ENCODE measurements around the gene LSS.
"Not testable (repeated sequence)": the region's sequence is repeated elsewhere in the genome, so short reads cannot be mapped to it uniquely, and the experiment has no call there.

Gene LSS

DNA sequence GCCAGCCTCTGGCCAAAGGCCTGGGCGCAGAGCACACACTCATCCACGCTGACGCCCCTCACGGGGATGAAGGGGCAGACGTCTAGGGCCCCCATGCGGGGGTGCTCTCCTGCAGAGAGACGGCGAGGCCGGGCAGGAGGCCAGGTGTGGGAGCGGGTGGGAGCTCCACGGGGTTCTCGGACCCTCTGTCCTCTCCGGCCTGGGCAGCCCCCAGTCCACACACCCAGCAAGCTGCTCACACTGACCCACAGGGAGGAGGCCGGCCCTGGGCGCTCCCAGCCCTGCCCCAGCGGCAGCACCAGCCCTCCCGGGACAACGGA lies 75.7 kb downstream of the LSS start:
- DNase-seq (ENCODE audit: low spot score): no peak

DNA sequence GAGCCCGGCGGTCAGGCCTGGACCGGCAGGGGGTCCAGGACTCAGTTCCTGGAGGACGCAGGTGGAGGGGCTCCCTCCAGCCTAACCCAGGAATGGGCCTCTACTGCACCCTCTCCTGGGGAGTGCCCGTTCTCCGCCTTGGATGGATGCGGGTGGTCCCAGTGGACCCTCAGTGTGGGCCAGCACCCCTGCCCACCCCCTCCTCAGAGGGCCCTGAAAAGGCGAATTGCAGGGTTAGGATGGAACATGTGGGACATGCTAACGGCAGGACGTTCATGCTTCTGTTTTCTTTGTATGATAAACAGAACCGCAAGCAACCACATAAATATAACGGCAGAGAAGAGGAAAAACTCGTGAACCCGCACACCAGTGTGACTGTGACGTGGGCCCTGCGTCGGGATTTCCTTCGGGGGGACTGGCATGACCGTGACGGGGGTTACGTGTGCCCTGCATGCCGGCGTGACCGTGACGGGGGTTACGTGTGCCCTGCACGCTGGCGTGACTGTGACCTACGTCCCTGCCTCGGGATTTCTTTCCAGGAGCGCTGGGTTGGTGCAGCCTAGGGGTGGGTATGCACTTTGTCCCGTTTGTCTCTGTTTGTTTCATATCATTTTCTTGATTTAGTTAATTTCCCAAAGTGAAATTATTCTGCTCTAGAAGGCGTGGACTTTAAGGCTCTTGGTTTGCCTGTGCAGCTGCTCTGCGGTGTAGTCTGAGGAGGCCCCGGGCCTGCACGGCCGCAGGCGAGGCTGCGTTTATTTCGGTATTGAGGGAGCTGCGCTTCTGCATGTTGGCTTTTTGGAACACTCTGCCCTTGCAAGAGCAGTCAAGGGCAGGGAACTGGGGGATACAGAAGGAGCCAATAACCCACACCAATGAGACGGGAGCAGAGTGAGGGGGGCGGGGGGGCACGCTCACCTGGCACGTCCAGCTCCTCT lies 76.3 kb downstream of the LSS start:
- DNase-seq (ENCODE audit: low spot score): no peak

DNA sequence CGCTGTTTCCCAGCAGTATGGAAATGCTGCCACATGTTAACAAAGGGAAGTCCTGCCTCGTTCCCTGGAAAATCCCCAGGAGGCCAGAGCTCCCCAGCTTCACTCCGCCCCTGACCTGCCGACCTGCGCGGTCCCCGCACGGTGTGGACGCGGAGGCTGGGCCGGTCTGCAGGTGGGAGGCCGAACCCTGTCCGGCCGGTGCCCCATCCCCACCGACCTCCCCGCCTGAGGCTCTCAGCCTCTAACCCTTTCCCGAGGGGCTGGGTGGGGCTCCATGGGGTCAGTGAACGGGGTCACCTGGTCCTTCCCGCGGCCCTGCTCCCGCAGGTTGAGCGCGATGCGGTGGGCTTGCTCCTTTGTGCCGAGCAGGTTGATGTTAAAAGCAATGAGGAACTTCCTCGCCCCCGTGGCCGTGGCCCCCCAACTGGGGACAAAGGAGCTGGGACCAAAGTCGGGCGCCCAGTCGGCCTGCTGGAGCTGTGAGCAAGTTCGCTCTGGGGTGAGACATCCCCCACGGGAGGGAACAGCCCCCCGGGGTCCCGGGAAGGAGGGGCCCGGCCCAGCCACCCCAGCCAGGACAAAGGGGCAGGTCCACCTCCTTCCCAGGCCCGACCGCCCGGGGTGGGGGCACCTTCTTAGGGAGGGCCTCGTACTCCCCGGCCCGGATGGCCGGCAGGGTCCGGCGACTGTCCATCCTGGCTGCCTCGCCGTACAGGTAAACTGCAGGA lies 77.1 kb downstream of the LSS start:
- DNase-seq (ENCODE audit: low spot score): no peak

DNA sequence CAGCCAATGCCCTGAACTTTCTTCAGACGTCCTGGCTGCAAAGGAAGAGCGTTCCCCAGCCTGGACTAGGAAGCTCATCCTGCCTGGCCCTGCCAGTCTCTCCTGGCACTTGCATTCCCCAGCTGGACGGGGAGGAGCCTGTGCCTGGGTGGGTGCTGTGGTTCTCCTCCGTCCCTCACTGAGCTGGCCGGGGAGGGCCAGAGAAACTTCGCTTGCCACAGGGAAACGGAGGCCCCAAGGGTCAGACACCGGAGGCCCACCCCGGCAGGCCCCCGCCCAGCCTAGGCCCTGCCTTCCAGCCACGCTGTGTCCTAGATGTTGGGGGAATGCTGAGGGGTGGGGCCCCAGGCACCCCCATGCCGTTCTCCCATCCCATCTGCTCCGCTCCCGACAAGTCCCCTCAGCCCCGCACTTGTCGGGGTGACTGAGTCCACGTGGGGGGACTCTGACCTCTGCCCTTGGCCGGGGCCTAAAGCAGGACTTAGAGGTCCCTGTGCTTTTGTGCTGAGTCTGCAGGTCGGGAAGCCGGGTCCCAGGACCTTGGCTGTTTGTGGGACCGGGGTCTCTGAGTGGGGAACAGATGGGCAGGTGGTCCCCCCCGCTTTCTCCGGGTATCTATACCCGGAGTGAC lies 78.0 kb downstream of the LSS start:
- no peak for DNase-seq (ENCODE audit: low spot score)

DNA sequence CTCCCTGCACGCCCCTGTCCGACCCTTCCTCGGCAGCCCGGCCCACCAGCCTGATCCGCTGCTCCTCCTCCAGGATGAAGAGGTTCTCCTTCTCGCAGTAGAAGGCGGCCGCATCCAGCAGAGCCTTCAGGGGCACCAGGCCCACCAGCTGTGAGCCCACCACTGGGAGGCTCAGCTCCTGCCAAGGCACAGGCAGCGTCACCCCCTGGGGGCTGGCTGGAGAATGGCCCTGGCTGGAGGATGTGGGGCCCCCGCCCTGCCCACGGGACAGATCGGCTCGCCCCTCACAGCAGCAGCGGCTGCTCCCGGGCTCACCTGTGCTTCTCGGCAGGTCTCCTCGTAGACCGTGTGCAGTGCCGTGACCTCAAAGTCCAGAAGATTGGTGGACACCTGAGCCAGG lies 78.5 kb downstream of the LSS start:
- no peak for DNase-seq (ENCODE audit: low spot score)

DNA sequence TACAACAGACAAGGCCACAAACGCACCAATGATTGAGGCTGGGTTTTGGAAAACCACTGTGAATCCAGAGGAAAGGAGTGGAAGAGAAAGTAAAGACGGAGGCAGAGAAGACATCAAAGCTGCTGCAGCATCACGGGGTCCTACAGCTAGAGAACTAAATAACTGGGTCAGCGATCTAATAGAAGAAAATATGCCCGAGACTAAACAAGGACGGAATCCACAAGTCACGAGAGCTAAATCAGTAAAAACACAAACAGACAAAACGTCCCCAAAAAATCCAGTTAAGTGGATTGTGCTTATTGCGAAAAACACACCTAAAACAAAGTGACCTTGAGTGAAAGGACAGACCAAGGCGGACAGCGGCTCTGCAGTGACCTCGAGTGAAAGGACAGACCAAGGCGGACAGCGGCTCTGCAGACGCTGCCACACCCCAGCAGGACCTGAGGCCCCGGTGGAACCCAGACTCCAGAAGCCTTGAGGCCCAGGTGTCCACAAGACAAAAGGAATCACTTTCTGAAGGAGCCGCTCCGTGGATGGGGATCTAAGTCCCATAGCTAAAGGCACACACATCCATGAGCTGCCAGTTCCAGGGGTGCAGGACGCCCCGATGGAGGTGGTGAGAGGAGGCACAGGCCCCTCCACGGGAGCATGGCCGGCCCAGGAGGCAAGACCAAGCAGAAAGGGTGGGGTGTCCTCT lies 79.2 kb downstream of the LSS start:
- DNase-seq (ENCODE audit: low spot score): no peak

DNA sequence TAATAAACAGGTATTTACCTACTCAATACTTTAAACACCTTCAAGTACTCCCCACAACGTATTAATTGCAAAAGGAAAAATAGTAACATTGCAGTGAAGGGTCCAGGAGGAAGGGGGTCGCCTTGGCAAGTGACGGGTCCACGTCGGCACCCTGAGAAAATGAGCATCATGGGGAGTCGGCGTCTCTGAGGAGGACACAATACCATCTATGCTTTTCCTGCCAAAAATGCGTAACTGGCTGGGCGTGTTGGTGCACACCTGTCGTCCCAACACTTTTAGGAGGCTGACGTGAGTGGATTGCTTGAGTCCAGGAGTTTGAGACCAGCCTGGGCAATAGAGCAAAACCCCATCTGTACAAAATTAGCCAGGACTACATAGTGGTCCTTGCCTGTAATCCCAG lies 80.5 kb downstream of the LSS start:
- DNase-seq (ENCODE audit: low spot score): no peak

DNA sequence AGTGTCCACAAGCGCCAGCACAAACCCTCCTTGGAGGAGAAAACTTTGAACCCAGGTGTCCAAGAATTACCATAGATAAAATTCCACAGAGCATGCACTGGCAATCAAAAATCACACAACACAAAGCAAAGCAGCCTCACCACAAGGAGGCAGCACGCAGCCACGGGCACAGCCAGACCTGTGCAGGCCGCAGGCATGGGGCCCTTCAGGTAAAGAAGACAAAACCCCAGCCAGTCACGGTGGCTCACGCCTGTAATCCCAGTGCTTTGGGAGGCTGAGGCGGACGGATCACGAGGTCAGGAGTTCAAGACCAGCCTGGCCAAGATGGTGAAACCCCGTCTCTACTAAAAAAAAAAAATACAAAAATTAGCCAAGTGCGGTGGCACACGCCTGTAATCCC lies 81.1 kb downstream of the LSS start:
- DNase-seq (ENCODE audit: low spot score): peak; percentile 51

DNA sequence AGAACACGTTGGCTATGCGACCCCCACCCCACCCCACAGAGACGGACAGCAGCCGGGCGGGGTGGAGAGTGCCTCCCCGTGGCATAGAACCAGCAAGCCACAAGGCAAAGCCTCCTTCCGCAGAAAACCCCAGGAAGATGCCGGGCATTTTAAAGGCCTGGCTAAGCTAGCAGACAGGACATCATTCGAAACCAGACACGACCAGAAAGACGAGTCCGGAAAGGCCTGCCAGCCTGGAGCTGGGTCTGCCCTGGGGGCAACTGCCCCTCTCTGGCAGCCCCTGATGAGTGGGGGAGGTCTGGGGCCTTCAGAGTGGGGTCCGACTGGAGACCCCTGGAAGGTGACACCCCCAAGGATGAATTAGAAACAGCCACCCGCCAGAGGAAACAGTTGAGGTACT lies 81.7 kb downstream of the LSS start:
- DNase-seq (ENCODE audit: low spot score): no peak

DNA sequence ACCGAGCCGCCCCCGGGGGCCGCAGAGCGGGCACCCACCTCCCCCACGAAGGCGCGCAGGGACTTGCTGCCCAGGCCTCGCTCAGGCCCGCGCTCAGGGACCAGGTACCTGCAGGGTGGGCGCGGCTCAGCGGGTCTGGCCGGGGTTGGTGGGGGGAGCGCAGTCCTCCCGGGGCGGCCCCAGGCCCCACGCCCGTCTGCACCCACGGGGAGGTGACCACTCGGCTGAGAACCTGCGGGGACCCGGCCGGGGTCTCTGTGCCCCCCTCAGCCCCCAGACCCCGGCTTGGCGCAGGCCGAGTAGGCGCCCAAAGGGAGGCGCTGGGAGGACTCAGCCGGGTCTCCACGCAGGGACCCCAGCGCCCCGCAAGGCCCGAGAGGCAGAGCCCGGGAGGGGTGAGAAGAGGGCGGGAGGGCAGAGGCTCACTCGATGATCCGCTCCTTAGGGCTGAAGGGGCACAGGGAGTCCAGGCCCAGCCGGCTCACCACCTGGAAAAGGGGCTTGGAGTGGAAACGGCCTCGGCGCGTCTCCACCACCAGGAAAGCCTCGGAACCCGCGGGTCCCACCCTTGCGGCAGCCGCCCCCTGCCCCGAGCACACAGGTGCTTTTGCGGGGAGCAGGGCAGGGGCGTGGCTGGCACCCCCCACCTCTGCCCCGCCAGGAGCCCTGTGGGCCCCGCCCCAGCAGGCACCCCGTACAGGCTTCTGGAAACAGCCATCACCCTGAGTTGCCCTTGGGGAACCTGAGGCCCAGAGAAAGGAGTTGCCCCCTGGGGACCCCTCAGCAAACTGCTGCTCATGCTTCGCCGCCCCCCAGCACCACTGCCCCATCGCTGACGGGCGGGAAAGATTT lies 82.5 kb downstream of the LSS start:
- no peak for DNase-seq (ENCODE audit: low spot score)

DNA sequence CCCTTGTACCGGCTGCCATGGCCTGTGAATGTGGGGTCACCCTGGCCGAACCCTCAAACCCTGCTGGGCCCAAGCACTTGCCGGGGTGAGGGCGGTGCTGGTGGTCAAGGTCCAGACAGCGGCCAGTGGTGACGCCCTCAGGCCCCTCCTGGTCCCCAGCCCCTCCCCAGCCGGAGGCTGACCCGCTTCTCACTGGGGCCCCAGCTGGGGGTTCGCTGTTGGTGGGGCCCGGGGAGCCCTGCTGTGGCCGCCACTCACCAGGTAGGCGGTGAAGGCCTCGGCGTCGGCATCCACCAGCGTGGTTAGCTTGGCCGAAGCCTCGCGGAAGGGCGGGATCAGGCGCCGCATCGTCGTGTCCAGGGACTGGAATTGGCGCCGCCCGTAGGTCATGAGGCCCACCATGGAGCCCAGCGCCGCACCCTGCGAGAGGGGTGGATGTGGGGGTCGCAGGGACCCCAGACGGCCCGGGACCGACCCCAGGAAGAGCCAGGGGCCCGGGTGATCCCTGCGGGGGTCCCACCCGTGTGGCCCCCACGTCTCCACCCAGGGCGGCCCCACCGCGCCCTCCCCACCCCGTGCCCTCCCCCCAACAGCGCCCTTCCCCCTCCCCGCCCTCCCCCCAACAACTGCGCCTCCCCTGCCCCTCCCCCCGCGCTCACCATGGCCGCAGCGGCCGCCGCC lies 83.3 kb downstream of the LSS start:
- no peak for DNase-seq (ENCODE audit: low spot score)

DNA sequence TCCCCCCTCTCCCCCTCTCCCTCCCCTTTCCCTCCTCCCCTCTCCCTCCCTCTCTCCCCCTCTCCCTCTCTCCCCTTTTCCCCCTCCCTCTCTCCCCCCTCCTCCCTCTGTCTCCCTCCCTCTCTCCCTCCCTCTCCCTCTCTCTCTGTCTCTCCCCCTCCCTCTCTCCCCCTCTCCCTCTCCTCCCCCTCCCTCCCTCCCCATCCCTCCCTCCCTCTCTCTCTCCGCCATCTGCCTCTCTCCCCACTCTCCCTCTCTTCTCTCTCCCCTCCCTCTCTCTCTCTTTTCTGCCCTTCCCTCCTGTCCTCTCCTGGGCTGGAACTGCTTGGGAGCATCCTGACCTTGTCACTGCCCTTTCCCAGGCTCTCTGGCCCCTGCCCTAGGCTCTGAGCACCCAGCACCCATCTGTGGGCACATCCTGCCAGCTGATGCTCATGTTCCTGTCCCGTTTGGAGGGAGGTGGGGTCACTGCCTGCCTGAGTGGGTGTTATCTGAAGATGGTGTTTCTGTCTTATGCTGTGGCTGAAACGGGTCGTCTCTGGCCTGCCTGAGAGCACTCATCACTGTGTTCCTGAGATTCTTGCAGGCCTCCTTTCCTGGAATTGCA lies 84.0 kb downstream of the LSS start:
- DNase-seq (ENCODE audit: low spot score): no peak

DNA sequence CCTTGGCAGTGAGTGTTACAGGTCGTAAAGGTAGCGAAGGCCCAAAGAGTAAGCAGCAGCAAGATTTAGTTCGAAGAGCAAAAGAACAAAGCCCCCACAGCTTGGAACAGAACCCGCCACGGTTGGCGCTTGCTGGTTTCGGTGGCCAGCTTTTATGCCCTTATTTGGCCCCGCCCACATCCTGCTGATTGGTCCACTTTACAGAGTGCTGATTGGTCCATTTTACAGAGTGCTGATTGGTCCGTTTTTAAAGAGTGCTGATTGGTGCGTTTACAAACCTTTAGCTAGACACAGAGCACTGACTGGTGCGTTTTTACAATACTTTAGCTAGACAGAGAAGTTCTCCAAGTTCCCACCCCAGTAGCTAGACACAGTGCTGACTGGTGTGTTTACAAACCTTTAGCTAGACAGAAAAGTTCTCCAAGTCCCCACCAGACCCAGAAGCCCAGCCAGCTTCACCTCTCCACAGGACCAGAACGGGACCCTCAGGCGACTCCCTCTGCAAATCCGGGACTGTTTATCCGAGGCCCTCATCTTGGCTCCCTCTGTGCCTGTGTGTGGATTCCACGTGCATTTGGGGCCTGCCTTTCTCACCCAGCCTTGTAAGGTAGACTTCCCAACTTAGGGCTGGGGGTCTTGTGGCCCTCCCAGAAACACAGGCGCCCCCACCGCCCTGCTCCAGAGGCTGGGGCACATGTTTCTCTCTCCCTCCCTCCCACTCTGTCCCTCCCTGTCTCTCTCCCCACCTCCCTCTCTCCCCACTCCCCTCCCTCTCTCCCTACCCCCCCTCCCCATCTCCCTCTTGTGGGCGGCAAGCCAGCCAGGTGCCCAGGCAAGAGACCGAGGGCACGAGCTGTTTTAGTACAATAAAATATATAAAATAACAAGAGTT lies 85.7 kb downstream of the LSS start:
- no peak for DNase-seq (ENCODE audit: low spot score)

DNA sequence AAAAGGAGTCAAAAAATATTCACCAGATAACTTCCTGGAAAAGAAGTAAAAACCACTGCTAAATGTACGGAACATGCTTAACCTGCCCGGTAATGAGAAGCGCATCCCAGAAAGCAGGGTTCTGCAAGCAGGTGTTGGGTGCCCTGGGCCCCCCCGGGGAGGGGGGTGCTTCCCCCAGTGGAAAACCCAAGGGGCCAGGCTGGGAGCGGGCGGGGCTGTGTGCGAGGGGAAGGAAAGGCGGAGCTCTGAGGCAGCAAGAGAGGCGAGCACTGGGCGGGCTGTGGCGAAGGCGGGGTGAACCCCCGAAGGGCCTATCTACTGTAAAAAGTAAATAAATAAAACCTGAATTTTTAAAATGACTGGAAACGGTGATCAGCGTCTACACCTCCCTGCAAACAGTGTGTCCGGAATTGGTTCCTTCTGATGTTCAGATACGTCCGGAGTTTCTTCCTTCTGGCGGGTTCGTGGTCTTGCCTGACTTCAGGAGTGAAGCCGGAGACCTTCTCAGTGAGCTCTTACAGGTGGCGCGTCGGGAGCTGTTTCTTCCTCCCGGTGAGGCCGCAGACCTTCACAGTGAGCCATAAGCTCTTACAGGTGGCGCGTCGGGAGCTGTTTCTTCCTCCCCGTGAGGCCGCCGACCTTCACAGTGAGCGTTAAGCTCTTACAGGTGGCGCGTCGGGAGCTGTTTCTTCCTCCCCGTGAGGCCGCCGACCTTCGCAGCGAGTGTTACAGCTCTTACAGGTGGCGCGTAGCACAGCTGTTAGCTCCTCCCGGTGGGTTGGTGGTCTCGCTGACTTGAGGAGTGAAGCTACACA lies 86.6 kb downstream of the LSS start:
- DNase-seq (ENCODE audit: low spot score): no peak

DNA sequence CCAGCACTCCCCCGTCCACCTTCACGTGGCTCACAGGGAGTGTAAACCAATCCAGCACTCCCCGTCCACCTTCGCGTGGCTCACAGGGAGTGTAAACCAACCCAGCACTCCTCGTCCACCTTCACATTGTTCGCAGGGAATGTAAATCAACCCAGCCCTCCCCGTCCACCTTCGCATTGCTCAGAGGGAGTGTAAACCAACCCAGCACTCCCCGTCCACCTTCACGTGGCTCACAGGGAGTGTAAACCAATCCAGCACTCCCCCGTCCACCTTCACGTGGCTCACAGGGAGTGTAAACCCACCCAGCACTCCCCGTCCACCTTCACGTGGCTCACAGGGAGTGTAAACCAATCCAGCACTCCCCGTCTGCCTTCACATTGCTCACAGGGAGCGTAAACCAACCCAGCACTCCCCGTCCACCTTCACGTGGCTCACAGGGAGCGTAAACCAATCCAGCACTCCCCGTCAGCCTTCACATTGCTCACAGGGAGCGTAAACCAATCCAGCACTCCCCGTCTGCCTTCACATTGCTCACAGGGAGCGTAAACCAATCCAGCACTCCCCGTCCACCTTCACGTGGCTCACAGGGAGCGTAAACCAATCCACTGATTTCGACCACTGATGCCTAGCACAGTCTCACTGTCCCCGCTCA lies 88.1 kb downstream of the LSS start:
- DNase-seq (ENCODE audit: low spot score): not testable (repeated sequence)

DNA sequence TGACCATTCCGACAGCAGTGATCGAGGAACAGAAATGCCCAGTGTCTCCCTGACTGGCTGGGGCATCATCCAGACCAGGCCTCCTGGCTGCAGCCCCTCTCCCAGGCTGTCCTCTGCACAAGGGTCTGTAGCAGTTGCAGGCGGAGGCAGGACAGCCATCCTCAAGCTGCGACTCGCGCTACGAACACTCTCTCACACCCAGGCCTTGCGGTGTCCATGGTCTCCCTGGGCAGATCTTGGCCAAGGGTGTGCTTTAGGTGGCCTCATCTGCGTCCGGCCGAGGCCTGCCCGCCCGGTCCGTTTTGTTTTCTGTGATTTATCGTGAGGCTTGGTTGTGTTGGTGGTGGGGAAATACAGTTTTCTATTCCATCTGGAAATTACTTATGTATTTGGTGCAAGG lies 88.9 kb downstream of the LSS start:
- DNase-seq (ENCODE audit: low spot score): no peak

DNA sequence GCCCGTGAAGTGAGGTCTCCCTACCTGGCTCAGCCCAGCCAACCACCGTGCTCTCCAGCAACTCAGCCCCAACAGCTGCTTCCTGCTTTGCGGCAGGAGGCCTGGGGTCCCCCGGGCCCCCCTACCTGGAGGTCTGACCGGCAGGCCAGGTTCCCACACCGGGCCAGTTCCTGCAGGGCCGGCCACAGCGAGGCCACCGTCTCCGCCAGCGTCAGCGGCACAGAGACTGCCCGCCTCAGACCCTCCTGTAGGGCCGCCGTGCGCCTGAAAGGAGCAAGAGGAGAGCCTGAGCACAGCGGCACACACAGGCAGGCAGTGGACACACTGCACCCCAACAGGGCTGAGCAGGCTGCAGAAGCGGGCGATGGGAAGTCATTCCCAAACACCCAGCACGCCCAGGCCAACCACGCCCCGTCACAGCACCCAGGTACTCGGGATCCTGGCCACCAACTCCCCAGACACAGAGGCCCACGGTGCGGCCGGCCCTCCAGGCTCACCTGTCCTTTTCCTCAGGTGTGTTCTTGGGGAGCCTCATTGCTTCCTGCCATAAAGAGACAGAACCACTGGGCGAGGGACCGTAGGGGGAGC lies 90.1 kb downstream of the LSS start:
- DNase-seq (ENCODE audit: low spot score): no peak
